Cardiac atrium fibroblast (primary cell): ENCODE measurements around the gene FRY. TPM values are rescaled to one million over a fixed set of nuclear protein-coding genes. Genes with fewer than 3 reads are reported as not detected.

ENCODE experiments used
- total RNA-seq: library from RNA; depleted of rRNA; stranded (reverse); fragments of >200 nt; gene quantifications from 2 replicates; pipeline ENCODE4 v1.2.3, GENCODE V29; 2015

Gene FRY
- total RNA-seq, result 1.5 and 6.1 TPM in 2 replicates

DNA sequence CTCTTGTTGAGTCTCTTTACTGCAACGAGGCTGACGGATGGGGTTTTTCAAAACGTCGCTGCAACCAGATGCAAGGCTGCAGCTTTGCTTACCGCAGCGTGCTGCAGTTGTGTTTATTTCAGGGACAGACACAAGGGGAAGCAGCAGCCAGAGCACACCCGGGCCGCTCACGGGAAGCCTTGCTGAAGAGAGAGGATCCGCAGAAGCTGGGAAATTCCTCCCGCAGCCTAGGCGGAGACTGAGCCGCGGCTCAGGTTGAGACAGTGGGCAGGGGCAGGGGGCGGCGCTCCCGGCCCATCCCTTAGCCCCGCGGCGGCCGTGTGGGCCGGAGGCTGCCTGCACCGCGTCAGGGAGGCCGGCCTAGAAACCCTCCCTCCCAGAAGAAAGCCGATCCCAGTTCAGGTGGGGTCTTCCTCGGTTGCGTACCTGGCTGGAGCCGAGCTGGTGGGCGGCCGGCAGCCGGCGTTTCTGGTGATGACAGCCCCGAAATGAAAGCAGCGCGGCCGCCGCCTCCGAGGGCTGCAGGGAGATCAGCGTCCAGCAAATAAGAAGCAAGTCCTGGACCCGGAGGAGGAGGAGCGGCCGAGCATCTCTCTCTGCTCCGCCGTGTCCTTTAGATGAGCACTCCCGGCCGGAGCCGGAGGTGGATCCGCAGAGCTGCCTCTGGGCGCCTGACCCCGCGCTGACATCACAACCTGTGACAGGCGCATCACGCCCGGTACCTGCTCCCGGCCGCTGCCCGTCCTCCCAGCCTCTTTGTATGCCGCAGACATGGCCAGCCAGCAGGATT, at the start of gene FRY:
TSS of gene FRY (plus strand) at position 750 of the 790 bp plus-strand sequence. CDS start at position 772, 22 bp downstream.

DNA sequence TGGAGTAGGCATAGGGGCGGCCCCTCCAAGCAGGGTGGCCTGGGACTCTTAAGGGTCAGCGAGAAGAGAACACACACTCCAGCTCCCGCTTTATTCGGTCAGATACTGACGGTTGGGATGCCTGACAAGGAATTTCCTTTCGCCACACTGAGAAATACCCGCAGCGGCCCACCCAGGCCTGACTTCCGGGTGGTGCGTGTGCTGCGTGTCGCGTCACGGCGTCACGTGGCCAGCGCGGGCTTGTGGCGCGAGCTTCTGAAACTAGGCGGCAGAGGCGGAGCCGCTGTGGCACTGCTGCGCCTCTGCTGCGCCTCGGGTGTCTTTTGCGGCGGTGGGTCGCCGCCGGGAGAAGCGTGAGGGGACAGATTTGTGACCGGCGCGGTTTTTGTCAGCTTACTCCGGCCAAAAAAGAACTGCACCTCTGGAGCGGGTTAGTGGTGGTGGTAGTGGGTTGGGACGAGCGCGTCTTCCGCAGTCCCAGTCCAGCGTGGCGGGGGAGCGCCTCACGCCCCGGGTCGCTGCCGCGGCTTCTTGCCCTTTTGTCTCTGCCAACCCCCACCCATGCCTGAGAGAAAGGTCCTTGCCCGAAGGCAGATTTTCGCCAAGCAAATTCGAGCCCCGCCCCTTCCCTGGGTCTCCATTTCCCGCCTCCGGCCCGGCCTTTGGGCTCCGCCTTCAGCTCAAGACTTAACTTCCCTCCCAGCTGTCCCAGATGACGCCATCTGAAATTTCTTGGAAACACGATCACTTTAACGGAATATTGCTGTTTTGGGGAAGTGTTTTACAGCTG, 283.9 kb downstream of the FRY start, which contains the start of the genes BRCA2 and ZAR1L:
TSS of gene BRCA2 (plus strand) at position 271 of the 790 bp plus-strand sequence. CDS start 953 bp downstream, outside the sequence.
TSS of gene ZAR1L (minus strand) at position 126 of the 790 bp plus-strand sequence. CDS start 3,438 bp downstream, outside the sequence.

